HG03039 (cell line): ENCODE measurements around the gene MSI1.
"Not testable (repeated sequence)": the region's sequence is repeated elsewhere in the genome, so short reads cannot be mapped to it uniquely, and the experiment has no call there.

ENCODE experiments used
- ATAC-seq: cut with Tn5 transposase; IDR thresholded peaks from one replicate; pipeline ENCODE4 v1.9.1; 2021; ENCODE audit warnings: mild to moderate bottlenecking, moderate library complexity; ENCODE audit not compliant: unreplicated experiment

MSI1 gene

GRCh38 chr12:120357104-120357503, 11.9 kb downstream of the MSI1 start:
- no peak for ATAC-seq

GRCh38 chr12:120356567-120357030, 12.4 kb downstream of the MSI1 start:
- no peak for ATAC-seq

GRCh38 chr12:120353556-120354317, 15.2 kb downstream of the MSI1 start:
- ATAC-seq, result no peak

GRCh38 chr12:120353136-120353535, 15.8 kb downstream of the MSI1 start:
- ATAC-seq, result no peak

GRCh38 chr12:120352117-120352516, 16.8 kb downstream of the MSI1 start:
- ATAC-seq, result no peak

GRCh38 chr12:120350576-120351350, 18.2 kb downstream of the MSI1 start:
- no peak for ATAC-seq

- no peak for ATAC-seq
Measured at GRCh38 chr12:120347766-120348165, 21.2 kb downstream of the MSI1 start.

- no peak for ATAC-seq
Measured at GRCh38 chr12:120346681-120347080, 22.3 kb downstream of the MSI1 start.

GRCh38 chr12:120346031-120346430, 22.9 kb downstream of the MSI1 start:
- no peak for ATAC-seq

GRCh38 chr12:120343692-120344091, 25.3 kb downstream of the MSI1 start:
- ATAC-seq, result no peak

GRCh38 chr12:120343039-120343537, 25.9 kb downstream of the MSI1 start:
- no peak for ATAC-seq

GRCh38 chr12:120342175-120343038, 26.6 kb downstream of the MSI1 start:
- ATAC-seq, result no peak

GRCh38 chr12:120339256-120339655, 29.7 kb downstream of the MSI1 start:
- no peak for ATAC-seq

- ATAC-seq, result no peak
Measured at GRCh38 chr12:120337730-120338129, 31.2 kb downstream of the MSI1 start.

GRCh38 chr12:120336392-120336791, 32.6 kb downstream of the MSI1 start:
- not testable (repeated sequence) for ATAC-seq

GRCh38 chr12:120335447-120335846, 33.5 kb downstream of the MSI1 start:
- ATAC-seq, result not testable (repeated sequence)

GRCh38 chr12:120332523-120332922, 36.4 kb downstream of the MSI1 start:
- ATAC-seq, result no peak

GRCh38 chr12:120332041-120332440, 36.9 kb downstream of the MSI1 start:
- ATAC-seq, result no peak

GRCh38 chr12:120331390-120331789, 37.6 kb downstream of the MSI1 start:
- ATAC-seq, result no peak

- no peak for ATAC-seq
Measured at GRCh38 chr12:120328228-120328627, 40.7 kb downstream of the MSI1 start.

- ATAC-seq, result no peak
Measured at GRCh38 chr12:120327593-120327992, 41.4 kb downstream of the MSI1 start, which contains the start of gene PLA2G1B. PLA2G1B (minus strand) TSS chr12:120327779; CDS start chr12:120327753, 26 bp downstream.
